Activated CD4-positive, alpha-beta T cell treated with anti-CD3 and anti-CD28 coated beads for 36 hours (primary cell): ENCODE data around the gene GSC2. TPM values are rescaled to one million over a fixed set of nuclear protein-coding genes. Genes with fewer than 3 reads are reported as not detected.
"Not testable (repeated sequence)": the region's sequence is repeated elsewhere in the genome, so short reads cannot be mapped to it uniquely, and the experiment has no call there.

ENCODE experiments used
- ATAC-seq: fragments of 200-7000 bp; cut with Tn5 transposase; one replicate; pipeline ENCODE4 v1.10.0; 2021; ENCODE audit warnings: mild to moderate bottlenecking, moderate library complexity
- CTCF ChIA-PET: fragments of 350-600 bp; sonication (Branson Sonifier 250); formaldehyde crosslinking; loops from one replicate; lab custom pipeline; 2021; ENCODE audit warnings: antibody characterized with exemption; lab: Charles Lee
- POLR2A ChIA-PET: fragments of 350-600 bp; sonication (Branson Sonifier 250); formaldehyde crosslinking; loops from one replicate; lab custom pipeline; 2021; ENCODE audit warnings: antibody characterized with exemption, inconsistent platforms; lab: Charles Lee
- DNase-seq: peaks from one replicate; pipeline ENCODE4 v3.0.0-alpha.2; 2020
- H3K27ac Mint-ChIP-seq: one replicate; pipeline ENCODE4 v1.8.0; 2021; ENCODE audit warnings: mixed read lengths
- H3K27me3 Mint-ChIP-seq: one replicate; pipeline ENCODE4 v1.8.0; 2021; ENCODE audit warnings: mixed read lengths
- H3K36me3 Mint-ChIP-seq: one replicate; pipeline ENCODE4 v1.8.0; 2021; ENCODE audit warnings: low read depth, mixed read lengths
- H3K4me1 Mint-ChIP-seq: one replicate; pipeline ENCODE4 v1.8.0; 2021; ENCODE audit warnings: mixed read lengths
- H3K4me3 Mint-ChIP-seq: one replicate; pipeline ENCODE4 v1.8.0; 2021; ENCODE audit warnings: mild to moderate bottlenecking, moderate library complexity, mixed read lengths
- H3K9me3 Mint-ChIP-seq: one replicate; pipeline ENCODE4 v1.8.0; 2021; ENCODE audit warnings: low read depth, mixed read lengths
- intact Hi-C, 2 experiments: fragments of 100-400 bp; cut with DNase I in 1 of 2; cut with micrococcal nuclease in 1 of 2; formaldehyde crosslinking; loops; one replicate each; pipeline versions ENCODE4 v1.14.2 to v1.15.1; 2022 to 2024; cut with DNase I, micrococcal nuclease
- total RNA-seq, 2 experiments: library from RNA; stranded (reverse); gene quantifications; one replicate each; pipeline ENCODE4 v1.2.3, GENCODE V29; 2021

Gene GSC2
- total RNA-seq, 2 experiments from 2014 or later, result not detected

GRCh38 chr22:19169947-19170318 is 19.8 kb upstream of the GSC2 start:
- no peak overlapping the region for H3K27ac Mint-ChIP-seq
- peak overlapping the region; percentile 90 for H3K4me3 Mint-ChIP-seq
- POLR2A ChIA-PET, result interaction anchor here (2.2 kb wide), 1 partner anchor 25 kb away, joined by 7 read pairs; the partner anchor contains the start of gene ESS2
- intact Hi-C loops, result no loop called here
- DNase-seq (no peak), ATAC-seq (no peak)
- CTCF ChIA-PET, result interaction anchor here (0.6 to 1.1 kb wide), 3 partner anchors 10 to 29 kb away, joined by 3 to 6 read pairs (median 4); partner anchors contain the start of gene ESS2
- no peaks in the 10 kb centered on the region for H3K9me3 Mint-ChIP-seq
- H3K27me3 Mint-ChIP-seq, result peaks cover 29% of the 10 kb centered on the region
- peaks cover 35% of the 10 kb centered on the region for H3K4me1 Mint-ChIP-seq
- H3K36me3 Mint-ChIP-seq, result peaks cover 8% of the 10 kb centered on the region

- Mint-ChIP-seq H3K27me3 (peaks cover 32% of the 10 kb centered on the region), H3K9me3 (peaks cover 2% of the 10 kb centered on the region)
- CTCF ChIA-PET, result interaction anchor here (0.6 to 1.1 kb wide), 3 partner anchors 10 to 28 kb away, joined by 3 to 6 read pairs (median 4); partner anchors contain the start of gene ESS2
Observed at GRCh38 chr22:19169002-19169946, 19.2 kb upstream of the GSC2 start.

GRCh38 chr22:19168088-19168890 is 18.2 kb upstream of the GSC2 start:
- ChIA-PET CTCF (interaction anchor here (1.3 kb wide), 1 partner anchor 23 kb away, joined by 3 read pairs; the partner anchor contains the start of gene ESS2), POLR2A (interaction anchor here (2.2 kb wide), 1 partner anchor 24 kb away, joined by 7 read pairs; the partner anchor contains the start of gene ESS2)
- intact Hi-C loops, result no loop called here
- Mint-ChIP-seq H3K36me3 (peaks cover 8% of the 10 kb centered on the region), H3K27ac (no peak overlapping the region), H3K4me1 (peaks cover 25% of the 10 kb centered on the region), H3K27me3 (peaks cover 32% of the 10 kb centered on the region), H3K9me3 (peaks cover 2% of the 10 kb centered on the region), H3K4me3 (no peak overlapping the region)
- DNase-seq (no peak), ATAC-seq (no peak)

More at GRCh38 chr22:19169002-19169946, 19.2 kb upstream of the GSC2 start:
- no peak for ATAC-seq
- POLR2A ChIA-PET, result interaction anchor here (2.2 kb wide), 1 partner anchor 25 kb away, joined by 7 read pairs; the partner anchor contains the start of gene ESS2
- Mint-ChIP-seq H3K4me1 (peaks cover 32% of the 10 kb centered on the region), H3K27ac (no peak overlapping the region), H3K36me3 (peaks cover 8% of the 10 kb centered on the region), H3K4me3 (peak overlapping the region; percentile 49)
- no peak for DNase-seq
- intact Hi-C loops, result no loop called here

- ChIA-PET POLR2A (no interaction called here), CTCF (interaction anchor here (1.1 to 1.3 kb wide), 2 partner anchors 18 to 22 kb away, joined by 3 to 4 read pairs; partner anchors contain the start of gene ESS2)
- peaks cover 32% of the 10 kb centered on the region for H3K27me3 Mint-ChIP-seq
Observed at GRCh38 chr22:19167106-19167869, 17.2 kb upstream of the GSC2 start.

GRCh38 chr22:19166421-19166820 is 16.3 kb upstream of the GSC2 start:
- Mint-ChIP-seq H3K36me3 (peaks cover 2% of the 10 kb centered on the region), H3K9me3 (peaks cover 2% of the 10 kb centered on the region), H3K27me3 (peaks cover 32% of the 10 kb centered on the region), H3K4me1 (peaks cover 13% of the 10 kb centered on the region), H3K4me3 (no peak overlapping the region), H3K27ac (no peak overlapping the region)
- POLR2A ChIA-PET, result interaction anchor here (0.6 kb wide), 1 partner anchor 1758 kb away, joined by 3 read pairs; no protein-coding TSS in a partner anchor
- CTCF ChIA-PET, result interaction anchor here (1.1 kb wide), 1 partner anchor 18 kb away, joined by 4 read pairs; no protein-coding TSS in a partner anchor
- no peak for DNase-seq
- ATAC-seq, result no peak
- intact Hi-C loops, result no loop called here

More at GRCh38 chr22:19167106-19167869, 17.2 kb upstream of the GSC2 start:
- Mint-ChIP-seq H3K4me1 (peaks cover 15% of the 10 kb centered on the region), H3K4me3 (no peak overlapping the region), H3K9me3 (peaks cover 2% of the 10 kb centered on the region), H3K36me3 (peaks cover 3% of the 10 kb centered on the region), H3K27ac (no peak overlapping the region)
- intact Hi-C loops, result no loop called here
- ATAC-seq, result no peak
- no peak for DNase-seq

- Mint-ChIP-seq H3K9me3 (peaks cover 2% of the 10 kb centered on the region), H3K4me3 (no peak overlapping the region), H3K36me3 (no peaks in the 10 kb centered on the region), H3K27me3 (peaks cover 28% of the 10 kb centered on the region), H3K4me1 (peaks cover 4% of the 10 kb centered on the region), H3K27ac (no peak overlapping the region)
- ATAC-seq (no peak), DNase-seq (no peak)
- POLR2A ChIA-PET, result no interaction called here
- intact Hi-C loops, result no loop called here
- CTCF ChIA-PET, result no interaction called here
Observed at GRCh38 chr22:19164425-19164824, 14.3 kb upstream of the GSC2 start.

- ATAC-seq, intact Hi-C loops, H3K36me3 Mint-ChIP-seq, H3K27ac Mint-ChIP-seq, H3K4me3 Mint-ChIP-seq, H3K27me3 Mint-ChIP-seq, DNase-seq, CTCF ChIA-PET, H3K9me3 Mint-ChIP-seq, H3K4me1 Mint-ChIP-seq: not testable (repeated sequence)
- POLR2A ChIA-PET, result interaction anchor here (0.6 kb wide), 1 partner anchor 37 kb away, joined by 3 read pairs; the partner anchor contains the start of gene DGCR2
Observed at GRCh38 chr22:19158649-19159048, 8.6 kb upstream of the GSC2 start.

- H3K4me3 Mint-ChIP-seq, H3K27ac Mint-ChIP-seq, ATAC-seq, DNase-seq, H3K9me3 Mint-ChIP-seq, intact Hi-C loops, H3K36me3 Mint-ChIP-seq, H3K4me1 Mint-ChIP-seq, CTCF ChIA-PET: not testable (repeated sequence)
- peaks cover 24% of the 10 kb centered on the region for H3K27me3 Mint-ChIP-seq
- POLR2A ChIA-PET, result interaction anchor here (0.6 kb wide), 1 partner anchor 519 kb away, joined by 3 read pairs; no protein-coding TSS in a partner anchor
Observed at GRCh38 chr22:19156109-19156508, 6.0 kb upstream of the GSC2 start.

- Mint-ChIP-seq H3K36me3 (no peaks in the 10 kb centered on the region), H3K27me3 (peaks cover 27% of the 10 kb centered on the region), H3K4me3 (no peak overlapping the region), H3K4me1 (peaks cover 5% of the 10 kb centered on the region), H3K27ac (no peak overlapping the region), H3K9me3 (no peaks in the 10 kb centered on the region)
- DNase-seq (no peak), ATAC-seq (no peak)
- ChIA-PET CTCF (interaction anchor here (0.7 to 0.9 kb wide), 2 partner anchors 9 to 295 kb away, joined by 3 to 6 read pairs; partner anchors contain the start of genes C22orf39 and ESS2), POLR2A (no interaction called here)
- intact Hi-C loops, result no loop called here
Observed at GRCh38 chr22:19152942-19153883, 3.1 kb upstream of the GSC2 start.
